ENCODE measurements around the gene GIPC2. TPM values are rescaled to one million over a fixed set of nuclear protein-coding genes. Genes with fewer than 3 reads are reported as not detected.

The GIPC2 gene
- total and polyA plus RNA-seq, 9 of the 15 experiments (the other 6 are each of a cell fraction or from before 2014, with no cell fraction given): 0.01 to 0.05 (median 0.04) TPM; not detected in 3

DNA sequence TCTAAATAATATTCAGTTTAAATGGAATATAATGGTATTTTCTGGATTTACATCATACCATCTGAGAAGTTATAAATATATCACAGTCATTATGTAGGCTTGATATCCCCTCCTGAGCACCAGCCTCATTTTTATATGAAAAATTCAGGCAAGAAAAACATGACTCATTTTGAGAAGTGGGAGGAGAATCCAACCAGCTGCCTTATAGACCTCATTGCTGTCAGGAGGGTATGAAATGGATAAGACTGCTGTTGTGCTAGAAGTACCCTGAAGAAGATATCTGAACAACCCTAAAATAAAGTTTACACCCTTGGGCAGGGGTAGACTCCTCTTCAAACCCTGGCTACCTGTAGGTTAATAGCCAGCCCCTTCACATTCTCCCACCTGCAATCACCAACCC, 8.8 kb downstream of the GIPC2 start (continued):
- no peak for TF ChIP-seq ATF3 (IDR thresholded peaks at IDR 0.05)
- TF ChIP-seq ATF3 (CRISPR knock-in tag; conservative IDR thresholded peaks at IDR 0.05): no peak
- TF ChIP-seq DMBX1 (CRISPR knock-in tag; IDR thresholded peaks at IDR 0.05; ENCODE audit: borderline replicate concordance): no peak
- TF ChIP-seq SMAD1 (IDR thresholded peaks at IDR 0.05; ENCODE audit: low read depth, low read length, partially characterized antibody): no peak
- TF ChIP-seq STAT6 (CRISPR knock-in tag; IDR thresholded peaks at IDR 0.05): no peak
- TF ChIP-seq TCFL5 (CRISPR knock-in tag; conservative IDR thresholded peaks at IDR 0.05): no peak
- TF ChIP-seq MEIS2 (IDR thresholded peaks at IDR 0.05; ENCODE audit: partially characterized antibody): no peak

DNA sequence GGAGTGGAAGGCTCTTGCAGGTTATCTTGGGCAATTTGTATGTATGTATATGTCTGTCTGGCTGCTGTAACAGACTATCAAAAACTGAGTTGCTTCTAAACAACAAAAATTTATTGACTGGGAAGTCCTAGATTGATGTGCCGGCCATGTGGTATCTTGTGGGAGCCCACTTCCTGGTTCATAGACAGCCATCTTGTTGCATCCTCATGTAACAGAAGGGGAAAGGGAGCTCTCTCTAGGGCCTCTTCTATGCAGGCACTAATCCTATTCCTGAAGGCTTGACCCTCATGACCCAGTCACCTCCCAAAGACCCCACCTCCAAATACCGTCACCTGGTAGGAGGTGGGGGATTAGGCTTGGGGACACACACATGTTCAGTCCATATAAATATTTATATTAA, 9.2 kb downstream of the GIPC2 start:
- intact Hi-C loops (cut with micrococcal nuclease) (loop anchor here (10.0 kb wide), 1 partner anchor 80 kb away; the partner anchor contains the start of gene FUBP1), in situ Hi-C loops (cut with MboI) (no loop called here)
- POLR2A ChIA-PET: interaction anchor here (0.6 to 1.7 kb wide), 3 partner anchors 17 to 51 kb away, joined by 3 to 4 read pairs (median 4); partner anchors contain the start of gene DNAJB4
- Histone ChIP-seq H3K27me3 (ENCODE audit: control insufficient read depth in 2 of 2, insufficient read depth in 2 of 2, low read length in 2 of 2) (no peaks in the 10 kb centered on the region), H3K27ac (ENCODE audit: extremely low read depth, low read depth, low read length) (no peak overlapping the region), H3K9me3 (replicated peaks; ENCODE audit: control insufficient read depth, insufficient read depth, low read depth, low read length) (no peaks in the 10 kb centered on the region), H3K4me3 (no peak overlapping the region), H3K4me1 (replicated peaks in 1 of 2; ENCODE audit: control insufficient read depth in 2 of 2, insufficient read depth in 2 of 2, low read length in 2 of 2) (peaks cover 0 to 16% of the 10 kb centered on the region in 2 experiments; a peak in 2 of 5 replicates), H3K4me2 (ENCODE audit: insufficient read depth, low read length) (peak overlapping the region; percentile 50; the same call in 1 of the 2 replicates), H2AFZ (ENCODE audit: low read depth, low read length) (peak overlapping the region; percentile 84), H3K79me2 (ENCODE audit: control insufficient read depth, insufficient read depth, low read length) (no peaks in the 10 kb centered on the region), H3K9me1 (ENCODE audit: control insufficient read depth, insufficient read depth, low read length) (no peaks in the 10 kb centered on the region), H3K9ac (ENCODE audit: insufficient read depth in 1 of 2, low read depth in 2 of 2, low read length in 2 of 2) (no peak overlapping the region), H4K20me1 (replicated peaks; ENCODE audit: control insufficient read depth, insufficient read depth, low read length) (no peaks in the 10 kb centered on the region), H3K36me3 (ENCODE audit: control insufficient read depth, insufficient read depth, low read length) (no peaks in the 10 kb centered on the region)
- CTCF ChIA-PET (ENCODE audit: low intra/inter-chr PET ratio): no interaction called here
- peak; percentile 19; the same call in 2 of the 3 replicates for ATAC-seq
- BruUV-seq (replicated peaks): no TSS peak
- WGBS (ENCODE audit: insufficient coverage, low coverage, missing lambda C conversion rate): 73% methylated on average over 2 of the region's 2 CpGs
- no peak for FAIRE-seq
- DNase-seq (ENCODE audit: extremely low read depth in 1 of 4, low spot score in 3 of 4): no peak
- TF ChIP-seq ELF1 (tag; IDR thresholded peaks at IDR 0.05) (peak; percentile 60), HLTF (IDR thresholded peaks at IDR 0.05) (no peak), YY1 (IDR thresholded peaks at IDR 0.05; ENCODE audit: borderline replicate concordance in 1 of 3, control insufficient read depth in 1 of 3, extremely low read depth in 1 of 3, insufficient read depth in 3 of 3, insufficient read length in 1 of 3, insufficient replicate concordance in 2 of 3, low read depth in 1 of 3, low read length in 2 of 3) (peak in 1 of 3 experiments; percentile 71), TAF7 (tag; IDR thresholded peaks at IDR 0.05) (peak; percentile 50; the same call in 1 of the 2 replicates), DDX20 (tag; IDR thresholded peaks at IDR 0.05; ENCODE audit: low read depth) (peak; percentile 56; the same call in 1 of the 2 replicates), RBM17 (IDR thresholded peaks at IDR 0.05; ENCODE audit: borderline replicate concordance, low read depth, low read length) (no peak), ZNF12 (CRISPR knock-in tag; IDR thresholded peaks at IDR 0.05) (peak; percentile 67; the same call in 1 of the 2 replicates), BACH1 (tag; IDR thresholded peaks at IDR 0.05) (0 out of 2 replicates have a peak, but pooled peaks have one; percentile 11)
- TF ChIP-seq, protein P1, sequence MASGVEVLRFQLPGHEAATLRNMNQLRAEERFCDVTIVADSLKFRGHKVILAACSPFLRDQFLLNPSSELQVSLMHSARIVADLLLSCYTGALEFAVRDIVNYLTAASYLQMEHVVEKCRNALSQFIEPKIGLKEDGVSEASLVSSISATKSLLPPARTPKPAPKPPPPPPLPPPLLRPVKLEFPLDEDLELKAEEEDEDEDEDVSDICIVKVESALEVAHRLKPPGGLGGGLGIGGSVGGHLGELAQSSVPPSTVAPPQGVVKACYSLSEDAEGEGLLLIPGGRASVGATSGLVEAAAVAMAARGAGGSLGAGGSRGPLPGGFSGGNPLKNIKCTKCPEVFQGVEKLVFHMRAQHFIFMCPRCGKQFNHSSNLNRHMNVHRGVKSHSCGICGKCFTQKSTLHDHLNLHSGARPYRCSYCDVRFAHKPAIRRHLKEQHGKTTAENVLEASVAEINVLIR (CRISPR knock-in tag; IDR thresholded peaks at IDR 0.05): no peak

Measured in K562 (cell line).